GM18502 (cell line): ENCODE data around the gene GFRA4.

Source experiments
- ATAC-seq: cut with Tn5 transposase; IDR thresholded peaks from one replicate; pipeline ENCODE4 v1.9.1; 2021; ENCODE audit warnings: mild to moderate bottlenecking; ENCODE audit not compliant: unreplicated experiment, poor library complexity

Gene GFRA4, protein sequence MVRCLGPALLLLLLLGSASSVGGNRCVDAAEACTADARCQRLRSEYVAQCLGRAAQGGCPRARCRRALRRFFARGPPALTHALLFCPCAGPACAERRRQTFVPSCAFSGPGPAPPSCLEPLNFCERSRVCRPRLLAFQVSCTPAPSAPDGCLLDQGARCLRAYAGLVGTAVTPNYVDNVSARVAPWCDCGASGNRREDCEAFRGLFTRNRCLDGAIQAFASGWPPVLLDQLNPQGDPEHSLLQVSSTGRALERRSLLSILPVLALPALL

DNA sequence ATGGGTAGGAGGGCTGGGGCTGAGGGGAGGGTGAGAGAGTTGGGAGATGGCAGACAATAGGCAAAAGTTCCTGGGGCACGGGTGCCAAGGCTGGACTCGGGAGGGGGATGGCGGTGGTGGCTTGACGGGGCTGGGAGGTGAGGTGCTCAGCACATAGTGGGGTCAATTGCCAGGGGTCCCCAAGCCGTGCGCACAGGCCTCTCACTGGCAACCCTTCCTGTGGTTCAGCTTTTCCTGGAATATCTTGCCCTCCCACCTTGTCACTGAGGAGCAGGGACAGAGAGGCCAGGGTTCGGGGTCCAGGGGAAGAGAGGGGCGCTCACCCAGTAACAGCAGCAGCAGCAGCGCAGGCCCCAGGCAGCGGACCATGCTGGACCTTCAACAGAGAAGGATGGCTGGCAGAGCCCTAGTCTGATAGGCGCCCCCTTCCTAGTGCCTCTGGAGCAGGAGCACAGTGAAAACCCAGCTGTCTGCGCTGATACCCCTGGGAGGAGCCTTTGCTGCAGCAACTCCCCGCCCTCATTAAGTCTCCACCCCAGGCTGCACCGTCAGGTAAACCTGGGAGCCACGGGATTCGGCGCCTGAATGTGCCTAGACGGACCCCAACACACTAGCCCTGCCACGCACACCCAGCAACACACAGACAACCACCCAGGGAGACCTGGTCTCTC lies at the start of gene GFRA4:
TSS of gene GFRA4 (minus strand) at position 369 of the 671 bp plus-strand sequence. CDS start at position 369, 0 bp downstream.
- ATAC-seq: no peak

DNA sequence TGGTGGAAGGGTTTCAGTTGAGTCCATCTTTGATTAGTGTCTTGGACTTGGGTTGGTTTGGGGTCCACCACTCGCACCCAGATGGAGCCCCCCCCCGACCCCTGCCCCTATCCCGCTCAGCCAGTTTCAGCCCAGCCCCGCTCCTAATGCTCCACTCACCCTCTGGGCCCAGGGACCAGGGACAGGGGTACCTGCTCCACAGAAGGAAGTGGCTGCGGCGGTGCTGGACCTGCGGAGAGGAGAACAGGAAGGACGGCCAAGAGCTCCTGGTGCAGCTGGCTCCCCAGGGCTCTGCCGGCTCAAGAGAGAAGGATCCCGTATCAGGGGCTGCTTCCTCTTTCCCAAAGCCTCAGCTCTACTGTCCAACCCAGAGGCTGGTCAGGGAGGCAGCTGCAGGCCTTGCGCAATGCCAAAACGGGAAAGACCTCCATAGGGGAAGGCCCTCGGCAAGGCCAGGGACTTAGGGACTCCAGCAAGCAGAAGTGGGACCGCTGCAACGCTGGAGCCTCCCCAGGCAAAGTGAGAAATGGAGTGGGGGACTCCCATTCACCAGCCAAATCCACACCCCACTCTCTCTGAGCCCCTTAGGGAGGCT lies 49.2 kb upstream of the GFRA4 start, which contains the start of gene SIGLEC1:
TSS of gene SIGLEC1 (minus strand) at position 322 of the 595 bp plus-strand sequence. CDS start 5,472 bp downstream, outside the sequence.
- no peak for ATAC-seq

DNA sequence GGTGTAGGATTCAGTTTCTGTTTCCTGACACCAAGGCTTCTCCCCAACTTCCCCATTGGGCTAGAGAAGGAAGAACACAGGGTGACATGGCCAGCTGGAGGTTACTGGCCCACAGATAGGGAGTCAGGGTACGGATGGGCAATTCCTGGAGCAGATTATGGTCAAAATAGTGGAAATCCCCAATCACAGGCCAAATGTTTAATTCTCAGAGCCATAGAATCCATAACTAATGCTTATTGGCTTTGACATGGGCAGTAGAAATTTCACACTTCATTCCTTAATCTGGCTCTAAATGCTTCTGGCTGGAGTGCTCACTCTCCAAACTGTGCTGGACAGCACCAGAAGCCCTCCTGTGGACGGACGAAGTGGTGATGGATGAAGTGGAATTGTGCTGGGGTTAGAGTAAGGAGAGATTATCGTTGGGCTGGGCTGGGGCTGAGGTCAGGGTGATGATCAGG lies 48.3 kb upstream of the GFRA4 start:
- no peak for ATAC-seq

DNA sequence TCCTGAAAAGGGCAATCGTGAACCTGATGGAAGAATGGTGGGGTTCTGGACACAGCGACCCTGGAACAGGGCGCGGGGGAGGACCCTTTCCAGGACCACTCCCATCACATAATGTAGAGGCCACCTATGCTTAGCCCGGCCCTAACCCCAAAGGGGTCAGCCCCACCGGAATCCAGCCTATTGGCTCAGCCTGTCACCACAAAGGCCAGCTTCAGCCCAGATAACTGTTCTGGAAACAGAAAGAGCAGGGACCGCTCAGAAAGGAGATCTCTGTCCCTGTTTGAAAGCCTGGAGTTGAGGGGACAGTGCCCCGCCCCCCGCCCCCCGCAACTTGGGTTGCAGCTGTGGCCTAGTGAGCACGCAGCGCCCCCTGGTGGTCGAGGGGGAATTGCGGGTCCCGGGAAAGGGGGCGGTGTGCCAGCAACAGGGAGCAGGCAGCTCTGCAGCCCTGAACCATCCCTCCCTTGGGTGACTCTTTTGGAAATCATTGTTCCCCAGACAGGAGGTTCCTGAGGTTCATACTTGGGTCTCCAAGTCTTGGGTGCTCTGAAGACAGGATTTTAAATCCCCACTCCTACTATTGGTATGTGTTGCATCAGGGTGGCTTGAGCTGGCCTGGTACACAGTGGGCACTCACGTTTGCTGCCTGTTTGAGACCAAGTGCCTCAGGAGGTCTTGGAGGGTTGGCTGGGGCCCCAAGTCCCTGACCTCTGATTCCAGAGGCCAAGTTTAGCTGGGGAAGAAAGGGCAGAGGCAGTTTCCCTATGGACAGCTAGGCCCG lies 47.7 kb upstream of the GFRA4 start:
- no peak for ATAC-seq

DNA sequence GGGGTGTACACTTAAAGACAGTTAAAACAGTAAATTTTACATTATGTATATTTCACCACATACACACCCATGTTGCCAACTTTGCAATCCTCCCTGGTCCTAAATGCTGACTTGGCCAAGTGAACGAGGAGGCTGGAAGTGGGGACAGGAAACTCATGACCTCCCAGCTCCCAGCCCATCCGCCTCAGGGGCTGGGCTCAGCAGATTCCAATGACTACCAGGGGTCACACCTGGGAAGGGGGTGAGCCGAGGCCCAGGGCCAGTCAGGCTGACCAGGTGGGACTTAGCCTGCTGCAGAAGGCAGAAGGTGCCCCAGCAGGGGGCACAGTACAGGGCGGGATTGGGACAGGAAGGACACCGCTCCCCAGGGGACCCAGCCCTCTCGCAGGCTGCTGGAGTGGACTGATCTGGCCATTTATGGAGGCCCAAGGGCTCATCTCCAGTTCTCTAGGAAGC lies 46.8 kb upstream of the GFRA4 start:
- no peak for ATAC-seq

DNA sequence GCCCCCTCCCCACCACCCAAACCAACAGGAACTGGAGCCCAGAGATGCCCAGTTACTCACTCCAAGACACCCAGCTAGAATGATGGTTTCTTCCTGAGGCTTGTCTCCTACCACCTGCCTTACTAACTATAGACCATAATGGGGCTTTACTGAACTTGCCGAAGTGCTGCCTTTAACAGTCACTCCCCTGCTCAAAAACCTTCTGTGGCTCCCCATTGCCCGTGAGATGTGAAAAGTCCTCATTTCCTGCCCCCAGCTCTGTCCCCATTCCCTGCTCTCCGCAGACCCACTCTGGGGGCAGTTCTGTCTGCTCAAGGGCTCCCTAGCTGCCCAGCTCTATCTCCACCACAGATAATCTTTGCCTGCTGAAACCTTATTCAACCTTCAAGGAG lies 44.3 kb upstream of the GFRA4 start:
- no peak for ATAC-seq

DNA sequence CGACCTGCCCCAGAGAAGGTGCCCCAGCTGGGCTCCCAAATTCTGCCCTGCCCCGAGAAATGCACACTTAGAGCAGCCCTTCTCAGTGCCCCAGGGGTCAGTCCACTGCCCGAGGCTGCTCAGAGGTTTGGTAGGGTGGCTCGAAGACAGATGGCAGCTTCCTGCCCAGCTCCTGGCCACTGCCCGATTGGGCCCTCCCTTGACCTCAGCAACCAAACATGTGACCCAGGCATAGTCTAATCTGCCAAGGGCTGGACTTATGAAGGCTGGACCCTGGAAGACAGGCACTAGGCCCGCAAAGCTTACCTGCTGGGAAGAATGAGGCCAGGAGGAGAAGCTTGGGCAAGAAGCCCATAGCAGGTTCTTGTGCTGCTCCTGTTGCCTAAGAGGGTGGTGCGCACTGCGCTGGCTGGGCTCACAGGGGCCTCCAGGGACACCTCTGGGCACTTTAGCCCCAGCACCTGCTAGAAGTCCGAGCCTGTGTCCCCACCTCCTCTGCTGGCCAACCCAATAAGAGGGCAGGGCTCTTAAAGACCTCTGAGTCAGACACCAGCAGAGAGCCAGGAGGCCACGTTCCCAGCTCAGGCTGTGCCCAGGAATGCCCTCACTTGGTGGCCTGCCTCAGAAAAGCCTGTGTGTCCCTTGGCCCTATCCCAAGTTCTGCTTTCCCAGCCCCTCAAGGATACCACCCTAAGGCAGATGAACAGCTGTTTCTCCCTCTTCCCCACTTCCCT lies 43.7 kb upstream of the GFRA4 start:
- no peak for ATAC-seq

DNA sequence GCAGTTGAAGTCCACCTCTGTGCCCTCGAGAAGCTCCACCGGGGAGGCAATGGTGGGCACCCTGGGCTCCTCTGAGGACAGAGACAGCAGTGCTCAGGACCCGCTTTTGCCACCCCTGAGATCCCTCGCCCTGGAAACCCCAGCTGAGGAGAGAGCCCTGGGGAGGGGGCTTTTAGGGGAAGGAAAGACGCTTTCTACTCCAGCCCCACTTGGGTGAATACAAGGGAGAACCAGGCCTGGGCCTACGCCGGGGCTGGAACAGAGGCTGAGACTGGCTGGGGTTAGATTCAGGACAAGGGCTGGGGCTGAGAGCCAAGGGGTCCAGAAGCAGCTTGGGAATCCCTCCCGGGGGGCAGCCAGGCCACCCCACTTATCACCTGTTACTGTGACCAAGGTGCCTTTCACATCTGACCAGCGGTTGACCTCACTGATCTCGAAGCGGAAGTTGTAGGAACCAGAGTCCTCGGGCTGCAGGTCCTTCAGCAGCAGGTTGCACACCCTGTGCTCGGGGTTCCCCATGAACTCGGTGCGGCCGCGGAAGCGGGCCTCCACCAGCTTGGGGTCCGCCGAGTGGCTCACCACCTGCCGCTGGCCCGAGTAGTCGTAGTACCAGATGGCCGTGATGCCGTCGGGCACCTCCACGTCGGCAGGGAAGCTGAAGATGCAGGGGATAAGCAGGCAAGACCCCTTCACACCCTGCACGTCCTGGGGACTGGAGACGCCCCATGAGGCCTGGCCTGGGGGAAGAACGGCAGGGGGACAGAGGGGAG lies 43.0 kb upstream of the GFRA4 start:
- no peak for ATAC-seq

DNA sequence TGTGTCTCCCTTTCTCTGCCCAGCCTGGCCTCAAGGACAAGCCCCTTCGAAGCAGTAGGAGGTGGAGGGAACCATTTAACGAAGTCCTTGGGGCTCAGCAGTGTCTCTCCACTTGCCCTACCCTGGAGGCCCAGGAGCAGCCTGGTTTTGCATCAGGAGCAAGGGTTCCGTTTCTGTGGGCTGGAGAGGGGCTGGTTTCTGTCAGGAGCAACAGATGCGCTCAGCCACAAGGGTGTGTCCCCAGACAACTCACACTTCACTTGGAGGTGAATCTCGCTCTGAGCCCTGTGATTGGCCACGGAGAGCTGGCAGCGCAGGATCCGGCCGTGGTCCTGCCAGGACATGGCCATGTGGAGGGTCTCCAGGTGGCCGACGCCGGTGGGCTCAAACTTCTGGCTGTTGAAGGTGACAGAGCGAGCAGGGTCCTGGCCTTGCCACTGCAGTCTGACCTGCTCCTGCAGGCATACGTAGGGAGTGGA lies 42.3 kb upstream of the GFRA4 start:
- no peak for ATAC-seq

DNA sequence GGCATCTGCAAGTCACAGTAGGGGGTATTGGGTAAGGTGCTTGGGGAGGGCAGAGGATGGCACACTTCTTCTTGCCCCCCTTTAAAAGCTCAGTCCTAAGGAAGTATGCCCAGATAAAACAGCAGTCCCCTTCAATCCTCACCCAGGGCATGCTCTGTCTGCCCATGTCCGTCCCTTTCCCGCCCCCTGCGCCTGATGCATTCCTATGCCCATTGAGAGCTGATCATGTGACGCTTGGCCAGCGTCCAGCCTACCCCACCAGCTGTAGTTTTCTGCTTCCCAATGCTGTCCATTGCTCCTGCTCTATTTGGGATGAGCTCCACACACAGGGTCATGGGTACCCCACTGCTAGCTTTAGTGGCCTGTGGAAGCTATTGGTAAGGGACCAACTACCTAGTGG lies 40.9 kb upstream of the GFRA4 start:
- no peak for ATAC-seq

DNA sequence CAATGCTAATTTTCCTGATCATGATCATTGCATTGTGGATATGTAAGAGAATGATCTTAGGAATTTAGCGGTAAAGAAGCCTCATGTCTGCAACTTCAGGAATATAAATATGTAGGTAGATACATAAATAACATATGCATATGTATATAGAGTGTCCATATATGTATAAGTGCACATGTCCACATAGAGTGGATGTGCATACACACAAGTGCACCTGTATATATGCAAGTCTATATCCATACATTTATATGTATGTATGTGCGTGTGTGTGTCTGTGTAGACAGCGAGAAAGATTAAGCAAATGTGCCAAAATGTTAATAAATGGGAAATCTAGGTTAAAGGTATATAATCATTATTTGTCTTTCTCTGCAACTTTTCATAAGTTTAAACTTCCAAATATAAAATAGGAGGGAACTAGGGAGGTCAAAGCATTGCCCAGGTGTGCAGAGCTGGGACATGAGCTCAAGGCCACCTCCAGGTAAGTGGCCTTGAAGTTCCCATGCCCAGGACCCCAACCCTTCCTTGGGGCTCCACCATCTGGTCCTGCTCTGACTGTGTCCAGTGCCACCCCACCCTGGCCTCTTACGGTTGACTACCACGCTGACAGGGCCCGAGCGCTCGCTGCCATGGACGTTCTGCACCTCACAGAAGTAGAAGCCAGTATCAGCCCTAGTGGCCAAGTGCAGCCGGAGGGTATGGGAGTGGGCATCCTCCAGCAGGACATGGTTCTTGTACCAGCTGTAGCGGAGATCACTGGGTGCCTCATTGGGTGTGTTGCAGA lies 39.6 kb upstream of the GFRA4 start:
- ATAC-seq: no peak

DNA sequence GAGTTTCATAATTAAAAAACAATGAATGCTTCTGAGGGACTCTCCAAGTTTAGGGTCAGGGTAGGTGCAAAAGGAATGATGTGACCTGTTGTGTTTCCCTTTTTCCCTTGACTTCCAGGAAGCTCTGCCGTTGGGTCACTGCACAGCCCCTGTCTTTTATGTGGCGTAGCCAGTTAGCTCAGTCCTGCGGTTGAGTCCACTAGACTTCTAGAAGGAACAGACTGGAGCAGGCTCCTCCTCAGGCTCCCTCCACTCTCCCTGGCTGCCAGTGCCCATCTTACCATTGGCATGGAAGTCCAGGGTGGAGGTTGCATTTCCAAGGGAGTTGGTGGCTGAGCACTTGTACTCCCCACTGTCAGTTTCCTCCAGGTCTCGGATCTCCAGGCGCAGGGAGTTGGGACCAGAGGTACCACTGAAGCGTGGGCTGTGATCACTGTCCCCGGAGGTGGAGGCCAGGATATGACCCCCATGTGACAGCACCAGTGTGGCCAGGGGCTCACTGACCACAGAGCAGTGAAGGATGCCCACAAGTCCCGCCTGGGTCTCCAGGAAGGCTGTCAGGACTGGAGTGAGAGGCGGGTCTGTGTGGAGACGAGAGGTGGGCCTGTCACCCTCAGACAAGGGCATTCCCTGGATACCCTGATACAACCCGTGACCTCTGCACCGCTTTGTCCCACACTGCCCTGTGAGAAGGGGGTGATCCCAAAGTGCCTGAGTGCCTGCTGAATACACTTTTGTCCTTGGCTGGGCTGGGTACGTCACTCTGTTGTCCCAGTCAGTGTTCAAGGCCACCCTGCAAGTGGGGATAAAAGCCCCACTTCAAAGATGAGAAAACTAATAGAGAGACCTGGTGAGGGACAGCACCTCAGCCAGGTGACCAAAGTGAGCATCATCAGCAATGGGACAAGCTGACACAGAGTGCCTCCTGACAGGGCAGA lies 38.1 kb upstream of the GFRA4 start:
- no peak for ATAC-seq

DNA sequence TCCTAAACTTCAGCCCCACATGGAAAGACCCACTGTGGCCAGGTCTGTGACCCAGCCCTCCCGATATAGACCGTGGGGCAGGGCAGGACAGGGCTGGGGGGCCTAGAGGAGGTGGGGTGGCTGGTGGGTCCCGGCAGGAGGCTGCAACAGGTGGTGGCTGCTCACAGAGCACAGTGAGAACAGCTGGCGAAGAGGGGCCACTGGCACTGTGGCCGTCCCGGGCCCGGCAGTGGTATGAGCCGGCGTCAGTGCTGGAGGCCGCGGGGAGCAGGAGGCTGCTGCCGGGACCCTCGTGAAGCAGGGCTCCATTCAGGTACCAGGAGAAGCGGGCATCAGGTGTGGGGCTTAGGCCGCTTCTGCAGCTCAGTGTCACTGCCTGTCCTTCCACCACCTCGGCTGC lies 35.8 kb upstream of the GFRA4 start:
- ATAC-seq: no peak

DNA sequence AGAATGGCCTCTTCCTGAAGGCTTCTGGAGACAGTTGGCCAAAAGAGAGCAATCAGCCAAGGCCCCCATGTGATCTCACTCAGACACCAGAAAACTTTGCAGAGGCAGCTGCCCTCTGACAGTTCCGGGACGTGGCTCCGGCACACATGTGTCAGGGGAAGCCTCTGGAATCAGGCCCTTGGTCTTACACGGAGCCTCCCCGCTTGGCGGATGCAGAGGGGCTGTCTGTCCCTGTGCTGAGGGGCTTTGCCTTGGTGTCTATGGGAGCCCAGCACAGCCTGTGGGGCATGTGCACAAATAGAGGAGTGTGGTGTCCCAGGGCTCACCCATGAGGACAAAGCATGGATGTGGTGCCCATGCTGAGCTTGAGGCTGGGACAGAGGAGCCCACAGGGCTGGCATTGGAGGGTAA lies 35.4 kb upstream of the GFRA4 start:
- no peak for ATAC-seq

DNA sequence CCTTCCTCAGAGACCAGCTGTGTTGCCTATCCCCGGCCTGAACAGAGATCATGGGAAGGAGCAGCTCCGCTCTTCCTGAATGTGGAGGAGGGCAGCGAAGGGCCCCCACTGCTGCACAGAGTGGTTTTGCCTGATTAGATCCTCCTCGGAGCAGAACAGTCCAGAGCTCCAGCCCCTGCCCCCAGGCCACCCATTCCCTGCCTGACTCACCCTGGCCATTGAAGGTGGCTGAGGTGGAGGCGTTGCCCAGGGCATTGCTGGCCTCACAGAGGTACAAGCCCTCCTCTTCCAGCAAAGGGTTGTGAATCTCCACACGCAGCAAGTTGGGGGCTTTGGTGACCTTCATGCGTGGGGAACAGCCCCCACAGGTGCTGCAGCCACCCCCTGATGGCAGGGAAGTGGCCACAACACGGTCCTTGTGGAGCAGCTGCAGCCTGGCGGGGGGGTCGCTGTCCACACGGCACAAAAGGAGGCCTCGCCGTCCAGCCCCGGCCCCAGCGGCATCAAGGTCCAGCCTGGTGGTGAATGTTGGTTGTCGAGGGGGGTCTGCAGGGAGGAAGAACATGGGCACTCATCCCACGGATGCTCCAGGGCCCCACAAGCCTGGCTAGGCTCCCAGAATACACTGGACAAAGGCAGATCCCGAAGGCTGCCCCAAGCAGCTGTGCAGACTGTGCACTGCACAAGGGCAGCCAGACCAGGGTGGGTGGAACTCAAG lies 34.5 kb upstream of the GFRA4 start:
- no peak for ATAC-seq

DNA sequence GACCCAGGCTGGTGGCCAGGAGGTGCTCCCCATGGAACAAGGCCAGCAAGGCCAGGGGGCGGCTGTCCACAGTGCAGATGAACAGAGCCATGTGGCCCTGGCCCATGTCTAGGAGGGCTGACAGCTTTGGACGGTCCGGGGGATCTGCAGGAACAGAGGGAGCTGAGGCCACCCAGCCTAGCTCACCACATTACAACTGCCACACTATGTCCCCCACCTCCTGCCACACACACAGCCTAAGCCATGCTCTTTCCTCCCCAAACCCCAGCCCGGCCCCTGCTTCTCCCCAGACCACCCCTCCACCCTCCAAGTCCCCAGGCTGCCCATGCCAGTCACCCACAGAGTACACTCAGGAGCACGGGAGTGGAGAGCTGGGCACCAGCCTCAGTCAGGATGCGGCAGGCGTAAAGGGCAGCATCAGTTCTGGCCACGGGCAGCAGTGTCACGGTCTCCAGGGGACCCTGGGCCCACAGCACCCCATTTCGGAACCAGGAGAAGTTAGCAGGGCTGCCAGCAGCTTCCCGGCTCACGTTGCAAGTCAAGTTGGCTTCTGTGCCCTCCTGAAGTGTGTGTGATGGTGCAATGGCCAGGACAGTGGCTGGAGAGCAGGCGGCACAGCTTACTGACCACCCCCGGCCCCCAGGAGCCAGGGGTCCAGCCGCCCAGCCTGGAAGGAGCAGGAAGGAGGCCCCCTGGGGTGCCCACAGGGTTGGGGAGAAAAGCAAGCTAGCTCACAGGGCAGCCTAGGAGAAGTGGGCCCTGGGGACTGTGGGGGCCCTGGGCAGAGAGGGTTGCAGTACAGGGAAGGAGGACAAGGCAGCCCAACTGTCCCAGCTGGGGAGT lies 33.8 kb upstream of the GFRA4 start:
- no peak for ATAC-seq
